GM23338 (cell line): ENCODE data around the gene HACL1. TPM values are rescaled to one million over a fixed set of nuclear protein-coding genes. Genes with fewer than 3 reads are reported as not detected.

Experiments used
- ATAC-seq: fragments of 200-7000 bp; cut with Tn5 transposase; 3 replicates; pipeline ENCODE4 v1.9.1; 2020
- DNase-seq: peaks from one replicate; pipeline ENCODE4 v3.0.0-alpha.2; 2015; ENCODE audit warnings: low spot score
- H2AFZ ChIP-seq: fragments of 200-600 bp; sonication (generic); 2 replicates; pipeline ENCODE4 v1.8.0; 2016; ENCODE audit warnings: antibody characterized with exemption, mild to moderate bottlenecking, moderate library complexity
- H3F3A ChIP-seq: fragments of 200-600 bp; sonication (generic); replicated peaks from 2 replicates; pipeline ENCODE4 v1.8.0; 2017; ENCODE audit warnings: antibody characterized with exemption, mixed run types, low read depth
- H3K27ac ChIP-seq: fragments of 200-600 bp; sonication (generic); 2 replicates; pipeline ENCODE4 v1.6.1; 2016; ENCODE audit warnings: low read depth
- H3K27me3 ChIP-seq: fragments of 200-600 bp; sonication (generic); 2 replicates; pipeline ENCODE4 v1.8.0; 2016; ENCODE audit warnings: mild to moderate bottlenecking, mixed run types, moderate library complexity; ENCODE audit not compliant: insufficient read depth
- H3K36me3 ChIP-seq: fragments of 200-600 bp; sonication (generic); 2 replicates; pipeline ENCODE4 v1.8.0; 2016; ENCODE audit warnings: mild to moderate bottlenecking; ENCODE audit not compliant: insufficient read depth
- H3K4me1 ChIP-seq: fragments of 200-600 bp; sonication (generic); 2 replicates; pipeline ENCODE4 v1.8.0; 2016; ENCODE audit warnings: mild to moderate bottlenecking, moderate library complexity; ENCODE audit not compliant: insufficient read depth
- H3K4me2 ChIP-seq: fragments of 200-600 bp; sonication (generic); 2 replicates; pipeline ENCODE4 v1.7.1; 2017; ENCODE audit warnings: mixed run types
- H3K4me3 ChIP-seq: fragments of 200-600 bp; sonication (generic); 2 replicates; pipeline ENCODE4 v1.6.1; 2016; ENCODE audit warnings: mixed run types
- H3K79me2 ChIP-seq: fragments of 200-600 bp; sonication (generic); replicated peaks from 2 replicates; pipeline ENCODE4 v1.8.0; 2017; ENCODE audit warnings: mild to moderate bottlenecking; ENCODE audit not compliant: insufficient read depth
- H3K9me2 ChIP-seq: fragments of 200-600 bp; sonication (generic); 2 replicates; pipeline ENCODE4 v1.8.0; 2017; ENCODE audit not compliant: insufficient read depth
- H4K20me1 ChIP-seq: fragments of 200-600 bp; sonication (generic); replicated peaks from 2 replicates; pipeline ENCODE4 v1.8.0; 2017; ENCODE audit warnings: mild to moderate bottlenecking; ENCODE audit not compliant: insufficient read depth
- H3K27ac Mint-ChIP-seq: 2 replicates; pipeline ENCODE4 v1.8.0; 2020; ENCODE audit warnings: inconsistent platforms, mild to moderate bottlenecking, moderate library complexity, mixed read lengths
- H3K27me3 Mint-ChIP-seq: 3 replicates; pipeline ENCODE4 v1.8.0; 2022; ENCODE audit warnings: low read depth, mild to moderate bottlenecking, moderate library complexity, mixed read lengths, inconsistent platforms; ENCODE audit not compliant: insufficient read depth, poor library complexity
- H3K36me3 Mint-ChIP-seq: 3 replicates; pipeline ENCODE4 v1.8.0; 2021; ENCODE audit warnings: low read depth, mild to moderate bottlenecking, inconsistent platforms, moderate library complexity, mixed read lengths
- H3K4me1 Mint-ChIP-seq: 3 replicates; pipeline ENCODE4 v1.8.0; 2020; ENCODE audit warnings: mild to moderate bottlenecking, inconsistent platforms, mixed read lengths
- H3K4me3 Mint-ChIP-seq: 3 replicates; pipeline ENCODE4 v1.8.0; 2021; ENCODE audit warnings: moderate library complexity, mild to moderate bottlenecking, inconsistent platforms, mixed read lengths
- H3K9me3 Mint-ChIP-seq: 3 replicates; pipeline ENCODE4 v1.8.0; 2020; ENCODE audit warnings: moderate library complexity, mild to moderate bottlenecking, inconsistent platforms, mixed read lengths
- CREB1 ChIP-seq: fragments of 250-450 bp; sonication (Bioruptor Pico); IDR thresholded peaks from 2 replicates; pipeline ENCODE4 v1.5.0; 2020; ENCODE audit warnings: low read depth, mild to moderate bottlenecking, moderate library complexity
- EZH2phosphoT487 ChIP-seq: fragments of 200-600 bp; sonication (generic); IDR thresholded peaks from one replicate; pipeline ENCODE4 v1.8.1; 2018; ENCODE audit warnings: antibody characterized with exemption; ENCODE audit not compliant: unreplicated experiment
- JUNB ChIP-seq: IDR thresholded peaks from one replicate; pipeline ENCODE4 v1.6.1; 2016; ENCODE audit warnings: antibody characterized with exemption; ENCODE audit not compliant: unreplicated experiment
- NANOG ChIP-seq: IDR thresholded peaks from 2 replicates; pipeline ENCODE4 v1.6.1; 2016; ENCODE audit warnings: antibody characterized with exemption, borderline replicate concordance
- POLR2AphosphoS5 ChIP-seq: IDR thresholded peaks from 2 replicates; pipeline ENCODE4 v1.6.1; 2016; ENCODE audit warnings: antibody characterized with exemption, low read depth
- ZNF114 ChIP-seq: fragments of 250-450 bp; sonication (Bioruptor Pico); IDR thresholded peaks from 2 replicates; pipeline ENCODE4 v1.5.0; 2020; ENCODE audit warnings: mild to moderate bottlenecking, moderate library complexity
- ZNF331 ChIP-seq: fragments of 250-450 bp; sonication (Bioruptor Pico); IDR thresholded peaks from 2 replicates; pipeline ENCODE4 v1.5.0; 2020; ENCODE audit warnings: low read depth, mild to moderate bottlenecking, moderate library complexity
- polyA plus RNA-seq: library from polyadenylated mRNA; unstranded; fragments of >200 nt; fragmentation: Nextera tagmentation; extraction: Ambion mirVana; gene quantifications from 2 replicates; pipeline ENCODE4 v1.2.1, GENCODE V29; 2016
- total RNA-seq: library from RNA; depleted of rRNA; stranded (reverse); fragments of >200 nt; shearing (Covaris generic); gene quantifications from 2 replicates; pipeline ENCODE4 v1.2.3, GENCODE V29; 2014
- TF ChIP-seq, protein P1 (sequence below), 2 experiments: fragments of 200-600 bp in 1 of 2; sonication (generic) in 1 of 2; conservative IDR thresholded peaks; 2 replicates each; pipeline versions ENCODE4 v1.5.1 to v1.6.1; 2016 to 2017; ENCODE audit warnings: antibody characterized with exemption in 2 of 2, low read depth in 2 of 2, mild to moderate bottlenecking in 2 of 2, moderate library complexity in 1 of 2
- TF ChIP-seq, protein P2 (sequence below): IDR thresholded peaks from one replicate; pipeline ENCODE4 v1.6.1; 2018; ENCODE audit warnings: antibody characterized with exemption; ENCODE audit not compliant: unreplicated experiment

HACL1 gene
- total and polyA plus RNA-seq, 2 experiments from 2014 or later = 19.6 to 33.5 TPM

DNA sequence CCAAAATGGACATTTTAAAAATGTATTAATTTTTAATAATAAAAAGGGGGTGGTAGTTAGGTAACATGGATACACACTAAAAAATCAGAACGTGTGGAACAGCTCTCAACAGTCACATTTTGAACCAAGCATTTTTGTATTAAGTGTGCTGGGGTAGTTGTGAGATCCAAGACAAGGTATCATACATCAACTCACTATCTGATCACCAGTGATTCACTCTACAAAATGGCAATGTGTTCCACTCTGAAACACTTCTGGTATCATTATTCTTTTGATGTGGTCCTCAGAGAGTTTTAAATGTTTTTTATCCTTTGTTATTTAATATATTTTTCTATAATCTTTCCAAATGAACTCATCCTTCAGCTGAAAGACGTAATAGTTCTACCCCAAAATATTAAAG lies 5.4 kb downstream of the HACL1 start:
- Histone ChIP-seq H3K9me2 (no peaks in the 10 kb centered on the region), H3K36me3 (peaks cover 41% of the 10 kb centered on the region), H4K20me1 (no peaks in the 10 kb centered on the region), H3K4me2 (no peak overlapping the region), H3K27ac (no peak overlapping the region), H3K4me3 (no peak overlapping the region), H2AFZ (no peak overlapping the region), H3K4me1 (no peaks in the 10 kb centered on the region; the same call in 1 of the 2 replicates), H3F3A (peaks cover 13% of the 10 kb centered on the region), H3K27me3 (no peaks in the 10 kb centered on the region), H3K79me2 (peaks cover 16% of the 10 kb centered on the region)
- TF ChIP-seq, protein P1, sequence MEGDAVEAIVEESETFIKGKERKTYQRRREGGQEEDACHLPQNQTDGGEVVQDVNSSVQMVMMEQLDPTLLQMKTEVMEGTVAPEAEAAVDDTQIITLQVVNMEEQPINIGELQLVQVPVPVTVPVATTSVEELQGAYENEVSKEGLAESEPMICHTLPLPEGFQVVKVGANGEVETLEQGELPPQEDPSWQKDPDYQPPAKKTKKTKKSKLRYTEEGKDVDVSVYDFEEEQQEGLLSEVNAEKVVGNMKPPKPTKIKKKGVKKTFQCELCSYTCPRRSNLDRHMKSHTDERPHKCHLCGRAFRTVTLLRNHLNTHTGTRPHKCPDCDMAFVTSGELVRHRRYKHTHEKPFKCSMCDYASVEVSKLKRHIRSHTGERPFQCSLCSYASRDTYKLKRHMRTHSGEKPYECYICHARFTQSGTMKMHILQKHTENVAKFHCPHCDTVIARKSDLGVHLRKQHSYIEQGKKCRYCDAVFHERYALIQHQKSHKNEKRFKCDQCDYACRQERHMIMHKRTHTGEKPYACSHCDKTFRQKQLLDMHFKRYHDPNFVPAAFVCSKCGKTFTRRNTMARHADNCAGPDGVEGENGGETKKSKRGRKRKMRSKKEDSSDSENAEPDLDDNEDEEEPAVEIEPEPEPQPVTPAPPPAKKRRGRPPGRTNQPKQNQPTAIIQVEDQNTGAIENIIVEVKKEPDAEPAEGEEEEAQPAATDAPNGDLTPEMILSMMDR (conservative IDR thresholded peaks at IDR 0.05; ENCODE audit: low read depth in 2 of 2) = no peak
- H3K4me1 Mint-ChIP-seq = peaks cover 6% of the 10 kb centered on the region
- no peak overlapping the region for H3K27ac Mint-ChIP-seq
- H3K4me3 Mint-ChIP-seq = no peak overlapping the region
- no peak for ATAC-seq
- peaks cover 6% of the 10 kb centered on the region; the same call in 1 of the 3 replicates for H3K9me3 Mint-ChIP-seq
- H3K36me3 Mint-ChIP-seq = peaks cover 53% of the 10 kb centered on the region
- DNase-seq = no peak
- H3K27me3 Mint-ChIP-seq = peaks cover 8% of the 10 kb centered on the region

DNA sequence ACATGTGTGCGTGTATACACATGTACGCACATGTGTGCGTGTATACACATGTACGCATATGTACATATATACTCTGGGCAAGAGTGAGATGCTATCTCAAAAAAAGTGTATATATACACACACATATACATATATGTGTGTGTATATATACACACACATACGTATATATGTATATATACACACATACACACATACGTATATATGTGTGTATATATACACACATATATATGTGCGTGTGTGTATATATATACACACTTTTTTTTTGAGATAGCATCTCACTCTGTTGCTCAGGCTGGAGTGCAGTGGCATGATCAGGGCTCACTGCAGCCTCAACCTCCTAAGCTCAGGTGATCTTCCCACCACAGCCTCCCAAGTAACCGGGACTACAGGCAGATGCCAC lies 8.4 kb downstream of the HACL1 start:
- no peak for ATAC-seq
- no peak overlapping the region for H3K4me2 ChIP-seq
- H3K27me3 ChIP-seq = no peaks in the 10 kb centered on the region
- H3K4me1 Mint-ChIP-seq = no peaks in the 10 kb centered on the region
- no peak overlapping the region for H3K4me3 ChIP-seq
- no peak for DNase-seq
- no peak overlapping the region for H2AFZ ChIP-seq
- H3K36me3 ChIP-seq = peaks cover 43% of the 10 kb centered on the region
- H3K4me3 Mint-ChIP-seq = no peak overlapping the region
- no peaks in the 10 kb centered on the region for H3K9me2 ChIP-seq
- H3K27ac Mint-ChIP-seq = no peak overlapping the region
- H4K20me1 ChIP-seq = no peaks in the 10 kb centered on the region
- H3K4me1 ChIP-seq = no peaks in the 10 kb centered on the region
- no peaks in the 10 kb centered on the region for H3K79me2 ChIP-seq
- H3K27me3 Mint-ChIP-seq = peaks cover 6% of the 10 kb centered on the region
- peaks cover 53% of the 10 kb centered on the region; the same call in 2 of the 3 replicates for H3K36me3 Mint-ChIP-seq
- peaks cover 13% of the 10 kb centered on the region for H3F3A ChIP-seq
- no peak overlapping the region for H3K27ac ChIP-seq
- peaks cover 6% of the 10 kb centered on the region; the same call in 1 of the 3 replicates for H3K9me3 Mint-ChIP-seq
- TF ChIP-seq ZNF331 (CRISPR knock-in tag) (no peak), CREB1 (CRISPR knock-in tag) (no peak), ZNF114 (CRISPR knock-in tag) (no peak), POLR2AphosphoS5 (no peak), EZH2phosphoT487 (no peak), NANOG (no peak), JUNB (no peak)
- TF ChIP-seq, protein P2, sequence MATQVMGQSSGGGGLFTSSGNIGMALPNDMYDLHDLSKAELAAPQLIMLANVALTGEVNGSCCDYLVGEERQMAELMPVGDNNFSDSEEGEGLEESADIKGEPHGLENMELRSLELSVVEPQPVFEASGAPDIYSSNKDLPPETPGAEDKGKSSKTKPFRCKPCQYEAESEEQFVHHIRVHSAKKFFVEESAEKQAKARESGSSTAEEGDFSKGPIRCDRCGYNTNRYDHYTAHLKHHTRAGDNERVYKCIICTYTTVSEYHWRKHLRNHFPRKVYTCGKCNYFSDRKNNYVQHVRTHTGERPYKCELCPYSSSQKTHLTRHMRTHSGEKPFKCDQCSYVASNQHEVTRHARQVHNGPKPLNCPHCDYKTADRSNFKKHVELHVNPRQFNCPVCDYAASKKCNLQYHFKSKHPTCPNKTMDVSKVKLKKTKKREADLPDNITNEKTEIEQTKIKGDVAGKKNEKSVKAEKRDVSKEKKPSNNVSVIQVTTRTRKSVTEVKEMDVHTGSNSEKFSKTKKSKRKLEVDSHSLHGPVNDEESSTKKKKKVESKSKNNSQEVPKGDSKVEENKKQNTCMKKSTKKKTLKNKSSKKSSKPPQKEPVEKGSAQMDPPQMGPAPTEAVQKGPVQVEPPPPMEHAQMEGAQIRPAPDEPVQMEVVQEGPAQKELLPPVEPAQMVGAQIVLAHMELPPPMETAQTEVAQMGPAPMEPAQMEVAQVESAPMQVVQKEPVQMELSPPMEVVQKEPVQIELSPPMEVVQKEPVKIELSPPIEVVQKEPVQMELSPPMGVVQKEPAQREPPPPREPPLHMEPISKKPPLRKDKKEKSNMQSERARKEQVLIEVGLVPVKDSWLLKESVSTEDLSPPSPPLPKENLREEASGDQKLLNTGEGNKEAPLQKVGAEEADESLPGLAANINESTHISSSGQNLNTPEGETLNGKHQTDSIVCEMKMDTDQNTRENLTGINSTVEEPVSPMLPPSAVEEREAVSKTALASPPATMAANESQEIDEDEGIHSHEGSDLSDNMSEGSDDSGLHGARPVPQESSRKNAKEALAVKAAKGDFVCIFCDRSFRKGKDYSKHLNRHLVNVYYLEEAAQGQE = no peak
- TF ChIP-seq, protein P1 (conservative IDR thresholded peaks at IDR 0.05; ENCODE audit: low read depth in 2 of 2) = no peak
